Calu3 (cell line): Measurements from ENCODE around the gene PABPC1L. TPM values are rescaled to one million over a fixed set of nuclear protein-coding genes. Genes with fewer than 3 reads are reported as not detected.

Source experiments
- BruUV-seq: library from RNA; stranded (reverse); fragments of 400-500 nt; replicated peaks from 2 replicates; lab custom pipeline; 2021; lab: Mats Ljungman, UMichigan
- CTCF ChIA-PET: fragments of 300-600 bp; sonication (Branson Sonifier 250); formaldehyde crosslinking; loops from one replicate; lab custom pipeline; 2022; ENCODE audit warnings: antibody characterized with exemption; lab: Charles Lee
- DNase-seq: peaks from one replicate; pipeline ENCODE4 v3.0.0; 2022
- H3K27ac Mint-ChIP-seq: one replicate; pipeline ENCODE4 v1.8.0; 2022; ENCODE audit warnings: mixed read lengths; ENCODE audit not compliant: unreplicated experiment
- H3K27me3 Mint-ChIP-seq: one replicate; pipeline ENCODE4 v1.8.0; 2022; ENCODE audit warnings: mixed read lengths; ENCODE audit not compliant: unreplicated experiment
- H3K36me3 Mint-ChIP-seq: one replicate; pipeline ENCODE4 v1.8.0; 2022; ENCODE audit warnings: mild to moderate bottlenecking, moderate library complexity, mixed read lengths; ENCODE audit not compliant: insufficient read depth, unreplicated experiment
- H3K4me1 Mint-ChIP-seq: one replicate; pipeline ENCODE4 v1.8.0; 2022; ENCODE audit warnings: mild to moderate bottlenecking, low read depth, mixed read lengths; ENCODE audit not compliant: unreplicated experiment
- H3K4me3 Mint-ChIP-seq: one replicate; pipeline ENCODE4 v1.8.0; 2022; ENCODE audit warnings: mild to moderate bottlenecking, low read depth, moderate library complexity, mixed read lengths; ENCODE audit not compliant: unreplicated experiment
- H3K9me3 Mint-ChIP-seq: one replicate; pipeline ENCODE4 v1.8.0; 2022; ENCODE audit warnings: low read depth, mixed read lengths; ENCODE audit not compliant: unreplicated experiment
- intact Hi-C: fragments of 100-400 bp; cut with micrococcal nuclease; formaldehyde crosslinking; loops from one replicate; pipeline ENCODE4 v1.10.0; 2022; ENCODE audit not compliant: unreplicated experiment
- total RNA-seq: library from RNA; stranded (reverse); gene quantifications from 2 replicates; pipeline ENCODE4 v1.2.3, GENCODE V29; 2022
- TF ChIP-seq, protein P1 (sequence below): fragments of 200-600 bp; IDR thresholded peaks from one replicate; pipeline ENCODE4 v1.8.0; 2022; ENCODE audit warnings: antibody characterized with exemption; ENCODE audit not compliant: unreplicated experiment

PABPC1L gene
- total RNA-seq, 1 experiment from 2014 or later = 172 TPM

DNA sequence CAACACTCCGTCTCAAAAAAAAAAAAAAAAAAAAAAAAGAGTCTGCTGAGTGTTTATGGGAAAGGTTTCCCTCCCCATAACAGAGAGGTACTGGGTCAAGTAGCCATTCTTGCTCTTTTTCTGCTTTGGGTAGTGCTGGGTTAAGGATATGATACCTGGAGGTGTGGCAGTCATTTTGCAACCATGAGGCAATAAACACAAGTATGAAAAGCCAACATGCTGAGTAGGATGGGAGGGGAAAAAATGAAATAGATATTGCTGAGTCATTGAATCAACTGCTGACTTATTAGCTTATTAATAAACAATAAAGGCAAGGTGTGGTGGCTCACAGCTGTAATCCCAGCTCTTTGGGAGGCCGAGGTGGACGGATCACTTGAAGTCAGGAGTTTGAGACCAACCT is 52.6 kb downstream of the PABPC1L start:
- CTCF ChIA-PET = interaction anchor here (0.7 kb wide), 1 partner anchor 41 kb away, joined by 4 read pairs; no protein-coding TSS in a partner anchor

GRCh38 chr20:44963325-44964215 is 53.7 kb downstream of the PABPC1L start:
- Mint-ChIP-seq H3K36me3 (peaks cover 48% of the 10 kb centered on the region), H3K4me1 (peaks cover 61% of the 10 kb centered on the region), H3K27me3 (no peaks in the 10 kb centered on the region), H3K27ac (no peak overlapping the region), H3K9me3 (no peaks in the 10 kb centered on the region), H3K4me3 (no peak overlapping the region)
- no peak for DNase-seq
- CTCF ChIA-PET = no interaction called here
- BruUV-seq = no TSS peak
- intact Hi-C loops = no loop called here
- TF ChIP-seq, protein P1, sequence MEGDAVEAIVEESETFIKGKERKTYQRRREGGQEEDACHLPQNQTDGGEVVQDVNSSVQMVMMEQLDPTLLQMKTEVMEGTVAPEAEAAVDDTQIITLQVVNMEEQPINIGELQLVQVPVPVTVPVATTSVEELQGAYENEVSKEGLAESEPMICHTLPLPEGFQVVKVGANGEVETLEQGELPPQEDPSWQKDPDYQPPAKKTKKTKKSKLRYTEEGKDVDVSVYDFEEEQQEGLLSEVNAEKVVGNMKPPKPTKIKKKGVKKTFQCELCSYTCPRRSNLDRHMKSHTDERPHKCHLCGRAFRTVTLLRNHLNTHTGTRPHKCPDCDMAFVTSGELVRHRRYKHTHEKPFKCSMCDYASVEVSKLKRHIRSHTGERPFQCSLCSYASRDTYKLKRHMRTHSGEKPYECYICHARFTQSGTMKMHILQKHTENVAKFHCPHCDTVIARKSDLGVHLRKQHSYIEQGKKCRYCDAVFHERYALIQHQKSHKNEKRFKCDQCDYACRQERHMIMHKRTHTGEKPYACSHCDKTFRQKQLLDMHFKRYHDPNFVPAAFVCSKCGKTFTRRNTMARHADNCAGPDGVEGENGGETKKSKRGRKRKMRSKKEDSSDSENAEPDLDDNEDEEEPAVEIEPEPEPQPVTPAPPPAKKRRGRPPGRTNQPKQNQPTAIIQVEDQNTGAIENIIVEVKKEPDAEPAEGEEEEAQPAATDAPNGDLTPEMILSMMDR = no peak

More for the DNA sequence above, 52.6 kb downstream of the PABPC1L start:
- TF ChIP-seq, protein P1 = no peak
- Mint-ChIP-seq H3K36me3 (peaks cover 54% of the 10 kb centered on the region), H3K4me1 (peaks cover 55% of the 10 kb centered on the region), H3K9me3 (no peaks in the 10 kb centered on the region), H3K27ac (no peak overlapping the region), H3K27me3 (no peaks in the 10 kb centered on the region), H3K4me3 (no peak overlapping the region)
- DNase-seq = no peak
- no TSS peak for BruUV-seq
- intact Hi-C loops = no loop called here

DNA sequence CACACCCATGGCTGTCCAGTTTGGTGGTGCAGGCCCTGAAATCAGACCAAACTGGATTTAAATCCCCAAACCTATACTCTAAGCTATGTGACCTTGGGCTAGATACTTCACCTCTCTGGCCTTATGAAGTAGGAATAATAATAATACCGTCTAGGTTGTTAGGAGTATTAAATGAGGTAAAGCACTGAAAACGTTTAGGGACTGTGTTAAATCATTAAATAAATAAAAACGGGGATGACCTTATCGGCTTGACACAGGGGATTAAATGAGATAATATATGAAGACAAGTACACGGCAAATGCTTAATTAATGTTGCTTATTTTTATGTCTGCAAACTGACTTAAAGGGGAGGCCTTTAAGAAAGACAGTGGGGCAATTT is 55.8 kb downstream of the PABPC1L start:
- CTCF ChIA-PET = interaction anchor here (0.6 kb wide), 2 partner anchors 245 to 1216 kb away, joined by 3 read pairs; no protein-coding TSS in a partner anchor
- Mint-ChIP-seq H3K27ac (peak overlapping the region; percentile 88), H3K36me3 (peaks cover 28% of the 10 kb centered on the region), H3K4me3 (peak overlapping the region; percentile 98), H3K9me3 (no peaks in the 10 kb centered on the region), H3K27me3 (no peaks in the 10 kb centered on the region), H3K4me1 (peaks cover 70% of the 10 kb centered on the region)
- TF ChIP-seq, protein P1 = no peak
- no TSS peak for BruUV-seq
- intact Hi-C loops = no loop called here
- DNase-seq = no peak

DNA sequence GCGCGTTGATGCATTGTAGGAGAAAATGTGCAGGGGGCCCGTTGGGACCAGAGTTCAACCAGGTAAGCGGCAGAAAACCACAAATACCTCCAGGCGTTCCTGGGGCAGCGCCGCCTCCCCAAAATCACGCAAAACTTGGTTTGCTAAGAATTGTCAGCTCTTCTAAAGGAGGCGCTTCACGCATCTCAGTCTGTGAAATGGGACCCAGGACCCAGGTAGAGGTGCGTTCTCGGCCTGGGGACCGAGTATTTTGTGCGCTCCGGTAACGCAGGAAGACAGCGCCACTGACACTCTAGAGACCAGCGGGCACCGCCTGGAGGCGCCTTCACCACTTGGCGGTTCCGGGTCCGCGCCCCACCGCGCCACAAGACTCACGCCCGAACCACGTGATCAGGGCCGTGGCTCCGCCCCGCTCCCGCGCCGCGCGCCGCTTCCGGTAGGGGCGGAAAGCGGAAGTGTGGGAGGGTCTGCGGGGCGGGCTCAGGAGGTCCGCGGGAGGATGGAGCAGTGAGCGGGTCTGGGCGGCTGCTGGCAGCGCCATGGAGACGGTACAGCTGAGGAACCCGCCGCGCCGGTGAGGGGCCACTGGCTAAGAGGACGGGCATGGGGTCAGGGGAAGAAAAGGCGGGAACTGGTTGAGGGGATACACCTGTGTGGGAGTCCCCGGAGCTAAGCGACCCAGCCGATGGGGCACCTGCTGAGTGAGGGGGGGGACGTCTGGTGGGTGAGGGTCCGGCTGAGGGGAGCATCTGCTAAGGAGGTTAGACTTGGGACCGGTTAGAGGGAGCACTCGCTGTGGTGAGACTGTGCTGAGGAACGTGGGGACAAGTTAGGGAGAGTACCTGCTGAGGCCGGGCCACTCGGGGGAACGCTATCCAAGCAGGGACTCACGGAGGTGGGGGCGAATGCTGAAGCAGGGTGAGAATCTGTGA is 56.4 kb downstream of the PABPC1L start, which contains the start of gene STK4:
Gene STK4, plus strand, starts transcription at position 483 of the 932 bp plus-strand sequence. Its CDS starts 57 bp downstream, at position 540.
- TSS peak; percentile 94 for BruUV-seq
- Mint-ChIP-seq H3K27ac (peak within 1 kb of the TSS; percentile 88), H3K9me3 (no peaks in the 10 kb centered on the region), H3K27me3 (no peaks in the 10 kb centered on the region), H3K4me3 (peak within 1 kb of the TSS; percentile 98), H3K4me1 (peaks cover 63% of the 10 kb centered on the region), H3K36me3 (peaks cover 25% of the 10 kb centered on the region)
- TF ChIP-seq, protein P1 = peak; percentile 55
- DNase-seq = peak; percentile 98
- CTCF ChIA-PET = interaction anchor here (0.6 kb wide), 1 partner anchor 1216 kb away, joined by 3 read pairs; no protein-coding TSS in a partner anchor
- intact Hi-C loops = no loop called here
